NCI-H1417 treated with DMSO at 0.1 percent for 48 hours (cell line): ENCODE measurements around the gene TLX2.

ENCODE experiments used
- DNase-seq: peaks from one replicate; lab custom pipeline; 2025; lab: John Stamatoyannopoulos, UW

Gene TLX2

DNA sequence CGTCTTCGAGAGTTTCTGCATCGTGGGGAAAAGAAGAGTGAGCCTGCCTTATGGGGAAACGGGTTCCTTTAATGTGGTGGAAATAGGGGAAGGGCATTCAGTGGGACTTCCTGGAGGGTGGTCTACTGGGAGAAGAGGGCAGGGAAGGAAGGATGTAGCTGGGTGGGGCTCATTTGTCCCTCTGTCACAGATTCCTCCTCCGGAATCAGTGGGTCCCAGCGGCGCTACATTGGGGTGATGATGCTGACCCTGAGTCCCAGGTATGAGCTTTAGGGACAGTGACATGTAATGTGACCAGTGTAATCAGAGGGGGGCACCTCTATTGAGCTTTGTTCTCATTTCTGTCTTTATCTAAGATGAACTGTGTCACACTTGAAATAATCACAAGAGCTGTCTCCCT, 17.4 kb downstream of the TLX2 start:
- no peak for DNase-seq

DNA sequence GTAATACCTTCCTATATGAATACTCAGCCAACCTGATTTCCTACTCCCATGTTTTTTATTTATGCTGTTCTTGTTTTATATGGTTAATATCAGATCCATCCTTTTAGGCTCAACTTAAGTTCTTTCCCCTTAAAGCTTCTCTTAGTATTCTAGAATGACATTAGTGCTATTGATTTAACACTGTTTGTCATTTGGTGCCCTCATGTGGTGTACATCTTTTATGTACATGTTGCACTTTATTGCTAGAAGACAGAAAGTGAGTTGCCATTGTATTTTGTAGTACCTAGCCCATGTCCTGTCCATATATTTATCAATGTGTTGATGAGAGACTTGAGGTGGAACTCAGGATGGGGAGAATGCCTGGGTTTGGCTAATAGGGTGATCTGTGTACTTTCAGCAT, 18.0 kb downstream of the TLX2 start:
- DNase-seq: no peak

DNA sequence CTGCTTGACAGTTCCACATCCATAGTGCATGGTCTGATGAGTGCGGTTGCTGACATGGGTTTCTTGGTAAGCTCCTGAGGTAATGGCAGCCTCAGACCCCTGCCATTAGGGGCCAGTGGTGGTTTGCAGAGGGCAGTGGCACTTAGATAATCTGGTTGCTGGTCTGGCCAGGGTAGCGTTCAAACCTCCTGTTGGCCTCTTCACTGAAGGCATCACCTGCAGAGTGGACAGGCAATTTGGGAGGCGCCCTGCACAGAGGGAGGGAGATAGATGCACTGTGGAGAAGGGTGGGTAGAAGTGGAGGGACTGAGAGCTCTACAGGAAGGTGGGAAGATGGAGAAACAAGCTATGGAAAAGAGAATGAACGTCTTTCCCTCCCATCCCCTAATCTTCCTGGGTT, 19.2 kb downstream of the TLX2 start:
- DNase-seq: no peak

DNA sequence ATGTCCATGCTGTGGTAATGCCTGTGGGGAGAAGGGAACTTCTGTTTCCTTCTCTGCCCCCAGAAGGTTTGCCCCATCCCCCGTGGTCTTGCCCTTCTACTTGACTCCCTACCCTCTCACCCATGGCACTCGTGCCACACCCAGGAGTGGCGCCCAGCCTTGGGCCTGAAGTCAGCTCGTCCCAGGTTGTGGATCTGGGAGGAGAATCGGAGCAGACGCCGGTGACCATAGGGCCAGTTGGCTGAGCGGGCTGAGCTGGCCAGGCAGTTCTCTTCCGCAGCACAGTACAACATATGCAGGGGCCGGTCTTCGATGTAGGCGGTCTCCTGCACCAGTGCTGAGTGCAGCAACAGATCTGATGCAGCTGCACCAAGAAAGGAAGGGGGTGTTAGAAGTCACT, 20.2 kb downstream of the TLX2 start:
- no peak for DNase-seq

DNA sequence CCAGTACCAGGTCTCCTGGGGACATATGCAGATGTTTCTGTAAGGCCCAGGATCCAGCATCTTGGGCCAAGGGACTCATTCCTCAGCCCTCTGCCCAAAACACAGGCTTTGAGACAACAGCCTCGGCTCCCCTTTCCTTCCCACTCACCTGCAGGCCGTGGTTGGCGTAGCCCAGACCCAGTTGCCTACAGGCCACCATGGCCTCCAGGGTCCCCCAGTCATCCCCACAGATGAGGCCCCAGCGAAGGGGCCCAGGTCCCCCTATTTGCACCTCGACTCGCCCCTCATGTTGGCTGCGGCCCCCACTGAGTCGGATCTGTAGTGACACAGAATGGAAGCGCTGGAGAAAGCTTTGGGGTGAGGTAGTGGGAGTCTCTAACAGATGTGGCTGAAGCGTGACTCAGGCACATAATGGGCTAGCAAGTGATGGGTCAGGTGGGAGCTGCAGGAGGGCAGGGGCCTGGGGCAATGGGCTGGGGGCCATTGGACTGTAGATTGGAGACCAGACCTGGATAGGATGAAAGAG, 21.3 kb downstream of the TLX2 start:
- DNase-seq: no peak

DNA sequence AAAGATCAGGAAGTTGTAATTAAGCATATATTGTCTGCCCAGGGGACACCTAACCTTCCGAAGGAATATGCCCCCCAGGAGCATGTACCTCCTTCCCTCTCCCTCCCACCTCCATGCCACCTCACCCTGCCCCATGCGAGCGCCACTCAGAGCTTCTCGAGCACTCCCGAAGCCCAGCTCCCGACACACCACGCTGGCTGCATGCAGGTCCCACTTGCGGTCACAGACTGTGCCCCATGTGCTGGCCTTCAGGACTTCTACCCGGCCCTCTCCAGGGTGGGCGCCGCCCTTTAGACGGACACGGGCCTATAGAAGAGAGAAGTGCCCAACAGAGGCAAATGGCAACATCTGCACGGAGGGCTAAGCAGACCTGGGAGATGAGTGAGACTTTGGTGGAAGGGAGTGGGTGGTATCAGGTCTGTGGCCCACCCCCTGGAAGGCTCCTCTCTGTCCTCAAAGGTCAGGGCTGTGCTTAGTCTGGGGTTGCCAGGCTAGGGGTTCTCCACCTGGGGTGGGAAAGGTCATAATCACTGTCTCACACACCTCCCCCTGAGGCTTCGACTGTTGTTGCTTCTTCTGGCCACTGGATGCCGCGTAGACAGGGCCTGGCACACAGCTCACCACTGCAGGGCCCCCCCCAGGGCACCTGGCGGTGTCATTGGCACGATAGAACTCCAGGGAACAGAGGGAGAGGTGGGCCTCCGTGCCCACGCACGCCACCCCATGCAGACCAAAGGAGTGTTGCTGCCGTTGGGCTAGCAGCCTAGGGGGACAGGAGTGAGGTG, 22.1 kb downstream of the TLX2 start:
- DNase-seq: no peak

DNA sequence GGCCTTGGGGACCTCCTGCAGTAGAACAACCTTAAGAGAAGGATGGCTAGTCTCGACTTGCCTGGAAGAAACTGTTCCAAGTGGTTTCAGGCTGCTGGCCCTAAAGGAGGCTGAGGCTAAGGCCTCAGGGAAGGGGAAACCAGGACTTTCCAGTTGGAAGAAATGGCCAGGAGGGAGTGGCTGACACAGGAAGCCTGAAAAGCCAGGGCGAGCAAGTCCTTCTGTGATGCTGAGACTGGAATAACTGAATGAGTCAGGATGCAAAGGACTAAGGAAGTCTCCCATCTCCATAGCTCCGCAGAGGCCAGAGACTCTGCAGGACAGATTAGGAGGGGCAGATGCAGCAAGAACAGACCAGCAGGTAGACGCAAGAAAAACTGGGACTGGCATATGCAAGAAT, 22.9 kb downstream of the TLX2 start:
- DNase-seq: no peak

DNA sequence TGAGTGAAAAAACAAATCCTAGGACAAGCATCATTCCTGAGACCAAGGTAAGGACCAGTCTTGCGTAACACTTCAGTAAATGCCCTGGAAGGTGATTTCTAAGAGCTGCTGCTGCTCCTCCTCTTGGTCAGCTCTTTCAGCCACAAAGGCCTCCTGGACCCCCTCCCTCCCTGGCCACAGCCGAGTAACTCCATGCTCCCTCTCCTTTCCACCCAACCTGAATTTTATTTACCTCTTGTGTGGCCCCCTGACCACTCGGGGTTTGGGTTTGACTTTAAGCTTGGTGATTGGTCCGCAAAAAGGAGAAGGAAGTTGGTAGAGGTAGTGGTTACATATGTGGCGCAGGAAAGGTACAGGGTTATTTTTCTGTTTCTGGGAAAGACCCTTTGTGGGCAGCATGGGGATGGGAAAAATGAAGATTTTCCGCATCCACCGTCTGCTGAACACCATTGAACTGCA, 24.7 kb downstream of the TLX2 start:
- DNase-seq: no peak

DNA sequence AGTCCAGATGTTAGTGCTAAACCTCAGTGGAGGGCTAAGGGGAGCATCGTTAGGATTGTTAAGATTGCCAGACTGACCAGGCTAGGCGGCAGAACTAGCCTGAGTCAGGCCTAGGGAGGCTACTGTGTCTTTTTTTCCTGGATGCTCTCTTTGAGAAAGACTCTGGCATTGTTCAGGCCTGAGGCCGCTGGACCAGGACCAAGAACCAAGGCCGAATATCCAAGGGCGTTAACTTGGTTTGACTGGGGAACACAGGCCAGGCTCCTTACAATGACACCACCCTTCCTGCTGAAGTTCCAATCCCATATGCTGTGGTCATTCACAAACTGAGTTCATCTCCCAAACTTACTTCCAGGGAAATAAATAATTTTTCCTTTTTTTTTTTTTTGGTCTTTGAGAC, 26.0 kb downstream of the TLX2 start:
- no peak for DNase-seq

DNA sequence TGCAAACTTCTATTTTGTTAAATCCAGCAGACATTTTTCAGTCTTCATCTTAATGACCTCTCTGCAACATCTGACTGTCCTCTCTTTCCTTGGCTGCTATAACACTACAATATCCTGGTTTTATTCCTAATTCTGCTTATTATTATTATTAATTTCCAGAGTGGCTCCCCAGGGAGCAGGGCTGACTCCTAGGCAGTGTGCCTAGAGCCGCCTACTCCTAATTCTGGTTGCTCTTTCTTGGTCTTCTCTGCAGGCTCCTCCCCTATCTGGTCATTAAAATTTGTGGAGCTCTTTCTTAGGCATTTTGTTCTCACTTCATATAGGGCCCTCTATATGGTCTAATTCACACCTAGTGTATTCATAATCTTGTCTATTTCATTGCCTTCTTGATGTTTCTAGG, 28.7 kb downstream of the TLX2 start:
- DNase-seq: no peak

DNA sequence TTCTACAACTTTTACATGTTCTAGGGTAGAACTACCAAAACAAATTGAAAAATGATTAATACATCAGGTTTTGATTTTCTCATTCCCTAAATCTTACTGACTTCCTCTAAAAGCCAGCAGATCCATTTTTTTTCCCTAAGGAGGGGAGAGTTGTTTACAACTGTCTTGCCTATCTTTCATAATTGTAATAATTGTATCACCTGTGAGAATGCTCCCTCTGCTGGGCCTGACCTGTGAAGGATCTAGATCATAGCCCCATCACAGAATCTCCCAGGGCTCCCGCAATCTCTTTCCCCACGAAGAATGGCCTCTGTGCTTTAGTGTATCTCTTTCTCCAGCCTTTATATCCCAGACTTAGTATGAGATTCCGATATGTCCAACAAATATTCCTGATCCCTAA, 30.4 kb downstream of the TLX2 start:
- DNase-seq: no peak

DNA sequence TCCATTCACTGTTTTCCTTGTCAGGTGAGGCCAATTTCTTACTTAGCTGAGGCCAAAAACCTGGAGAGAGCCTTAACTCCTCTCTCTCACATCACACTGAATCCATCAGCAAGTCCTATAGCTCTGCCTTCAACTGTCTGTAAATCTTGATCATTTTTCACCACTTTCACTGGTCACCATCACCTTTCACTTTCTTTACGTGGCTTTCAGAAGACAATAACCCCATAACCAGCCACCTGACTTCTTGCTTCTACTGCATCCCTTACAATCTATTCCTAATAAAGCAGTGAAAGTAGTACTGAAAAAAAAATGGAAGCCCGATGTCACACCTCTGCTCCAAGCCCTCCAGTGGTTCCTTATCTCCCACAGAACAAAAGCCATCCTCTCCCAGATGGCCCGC, 31.8 kb downstream of the TLX2 start:
- DNase-seq: no peak

DNA sequence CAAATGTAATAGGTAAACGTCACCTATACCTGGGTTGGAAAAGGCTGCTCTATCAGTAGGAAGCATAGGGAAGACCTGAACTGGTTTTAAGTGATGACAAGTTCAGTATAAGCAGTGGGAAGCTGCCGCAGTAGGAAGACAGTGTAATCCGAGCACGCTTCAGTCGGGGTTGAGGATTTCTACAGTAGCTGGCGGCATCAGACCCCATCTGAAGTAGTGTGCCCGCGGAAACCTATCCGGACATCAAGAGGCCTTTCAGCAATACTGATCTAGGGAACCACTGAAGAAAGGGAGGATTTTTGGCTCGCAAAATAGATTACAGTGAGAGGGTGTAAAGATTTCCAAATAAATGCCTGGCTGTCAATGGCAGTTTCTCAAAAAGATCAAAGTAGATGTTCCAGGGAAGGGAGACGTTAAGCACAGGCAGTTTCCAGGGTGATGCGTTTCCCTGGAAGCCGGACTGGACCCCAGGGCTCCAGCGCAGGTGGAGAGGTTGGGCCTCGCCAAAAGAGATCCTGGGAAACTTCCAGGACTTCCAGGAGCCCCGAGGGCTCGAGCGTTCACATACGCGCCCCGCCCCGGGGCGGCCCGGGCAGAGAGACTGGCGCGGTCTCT, 34.1 kb downstream of the TLX2 start:
- no peak for DNase-seq

DNA sequence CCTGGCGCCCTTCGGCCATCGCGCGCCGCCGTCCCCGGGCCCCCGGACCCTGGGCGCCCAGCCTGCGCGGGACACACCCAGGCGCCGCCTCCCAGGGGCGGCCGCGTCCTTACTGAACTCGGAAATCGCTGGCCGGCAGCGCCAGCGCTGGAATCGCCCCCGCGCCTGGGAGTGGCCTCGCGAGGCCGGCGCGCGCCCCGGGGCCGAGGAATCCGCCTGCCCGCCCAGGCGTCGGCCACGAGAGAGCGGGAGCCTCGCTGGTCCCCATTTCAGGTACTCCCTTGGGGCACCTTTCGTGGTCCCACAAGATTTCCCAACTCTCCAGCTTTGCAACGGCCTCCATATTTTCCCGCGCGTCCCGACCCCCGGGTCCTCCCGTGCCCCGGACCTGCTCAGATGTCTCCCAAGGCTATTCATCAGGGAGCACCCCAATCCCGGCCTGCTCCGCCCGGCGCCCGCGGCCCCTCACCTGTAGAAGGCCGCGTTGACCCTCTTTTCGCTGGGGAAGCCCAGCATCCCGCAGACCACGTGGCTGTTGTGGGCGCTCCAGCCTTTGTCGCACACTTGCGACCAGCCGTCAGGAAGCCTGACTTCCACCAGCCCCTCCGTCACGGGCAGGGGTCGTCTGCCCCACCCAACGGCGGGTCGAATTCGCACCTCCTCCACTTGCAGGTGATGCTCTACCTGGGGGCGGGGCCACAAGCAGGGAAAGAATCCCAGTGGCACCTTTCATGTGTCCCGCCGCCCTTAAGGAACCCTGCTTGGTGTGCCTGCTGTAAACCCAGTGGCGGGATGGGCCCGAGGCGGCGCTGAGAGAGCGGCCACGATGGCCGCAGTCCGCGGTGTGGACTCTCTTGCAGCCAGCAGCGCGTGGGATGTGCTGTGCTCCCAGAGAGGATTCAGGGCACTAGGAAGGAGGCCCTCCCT, 34.9 kb downstream of the TLX2 start:
- DNase-seq: no peak

DNA sequence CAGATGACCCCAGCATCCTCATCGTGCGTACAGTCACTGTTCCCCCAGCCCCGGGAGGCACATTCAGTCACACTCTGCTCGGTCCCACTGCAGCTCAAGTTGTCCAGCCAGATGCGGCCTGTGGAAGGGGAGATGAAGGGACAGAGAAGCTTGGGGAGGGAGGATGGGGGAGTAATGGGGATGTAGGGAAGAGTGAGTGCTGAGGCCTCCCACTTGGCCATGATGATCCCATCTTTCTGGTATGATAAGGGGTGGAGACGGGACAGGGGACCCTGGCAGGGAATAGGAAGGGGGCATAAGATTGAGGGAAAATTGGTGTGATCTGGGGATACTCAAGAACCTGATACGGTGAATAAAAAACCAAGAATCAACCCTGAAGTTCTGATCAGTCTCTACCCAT, 36.0 kb downstream of the TLX2 start:
- no peak for DNase-seq

DNA sequence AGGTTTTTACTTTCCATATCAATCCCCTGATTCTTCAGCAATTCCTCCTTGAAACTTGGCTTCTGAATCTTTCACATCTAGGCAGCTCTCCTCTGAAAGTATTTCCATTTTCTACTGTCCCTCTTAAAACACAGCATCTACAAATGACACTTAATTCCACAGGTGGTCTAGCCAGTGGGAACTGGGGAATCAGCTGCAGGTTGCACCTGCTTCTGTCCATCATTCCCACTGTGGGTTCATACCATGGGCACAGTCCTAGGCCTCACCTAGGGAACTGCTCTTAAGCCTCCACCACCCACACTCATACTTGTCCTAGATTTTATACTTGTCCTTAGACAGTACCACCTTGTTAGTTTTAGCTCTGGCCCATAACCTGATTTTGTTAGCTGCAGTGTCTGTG, 37.3 kb downstream of the TLX2 start:
- DNase-seq: no peak

DNA sequence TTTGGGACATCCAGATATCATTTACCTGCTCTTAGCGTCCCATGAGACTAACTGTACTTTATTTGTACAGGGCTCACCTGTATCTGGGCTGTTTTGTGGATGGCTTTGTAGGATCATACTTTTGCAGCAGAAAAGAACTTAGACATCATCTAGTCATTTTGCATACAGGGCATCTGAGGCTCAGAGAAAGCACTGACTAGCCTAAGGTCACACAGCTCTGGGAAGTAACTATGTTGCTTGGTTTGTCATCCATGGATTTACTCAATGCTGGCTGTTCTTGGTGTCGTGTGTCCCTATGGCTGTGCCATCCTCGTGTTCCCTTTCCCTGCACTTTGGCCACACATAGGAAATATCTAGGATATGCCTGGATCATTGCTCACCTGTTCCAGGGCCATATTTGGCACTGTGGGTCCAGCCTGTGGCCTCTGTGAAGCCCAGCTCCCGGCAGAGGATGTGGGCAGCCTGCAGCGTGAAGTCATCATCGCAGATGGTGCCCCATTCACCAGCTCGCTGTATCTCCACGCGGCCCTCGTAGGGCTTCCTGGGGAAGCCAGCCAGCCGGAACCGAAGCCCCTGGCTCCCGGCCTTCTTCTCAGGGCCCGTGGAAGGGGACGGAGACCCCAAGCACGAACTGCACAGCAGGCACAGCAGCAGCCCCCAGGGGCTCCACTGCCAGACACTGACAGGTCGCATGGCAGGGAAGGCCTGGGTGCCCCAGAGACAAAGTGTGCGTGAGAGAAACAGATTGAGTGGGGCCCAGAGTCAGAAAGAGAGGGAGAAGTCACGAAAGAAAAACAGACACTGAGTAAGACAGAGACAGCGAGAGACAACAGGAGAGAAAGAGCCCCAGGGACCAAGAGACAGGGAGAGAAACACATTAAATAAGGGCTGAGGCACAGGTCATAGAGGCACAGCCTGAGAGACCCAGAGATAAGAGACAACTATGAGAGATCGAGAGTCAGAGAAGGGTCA, 38.0 kb downstream of the TLX2 start:
- DNase-seq: no peak

DNA sequence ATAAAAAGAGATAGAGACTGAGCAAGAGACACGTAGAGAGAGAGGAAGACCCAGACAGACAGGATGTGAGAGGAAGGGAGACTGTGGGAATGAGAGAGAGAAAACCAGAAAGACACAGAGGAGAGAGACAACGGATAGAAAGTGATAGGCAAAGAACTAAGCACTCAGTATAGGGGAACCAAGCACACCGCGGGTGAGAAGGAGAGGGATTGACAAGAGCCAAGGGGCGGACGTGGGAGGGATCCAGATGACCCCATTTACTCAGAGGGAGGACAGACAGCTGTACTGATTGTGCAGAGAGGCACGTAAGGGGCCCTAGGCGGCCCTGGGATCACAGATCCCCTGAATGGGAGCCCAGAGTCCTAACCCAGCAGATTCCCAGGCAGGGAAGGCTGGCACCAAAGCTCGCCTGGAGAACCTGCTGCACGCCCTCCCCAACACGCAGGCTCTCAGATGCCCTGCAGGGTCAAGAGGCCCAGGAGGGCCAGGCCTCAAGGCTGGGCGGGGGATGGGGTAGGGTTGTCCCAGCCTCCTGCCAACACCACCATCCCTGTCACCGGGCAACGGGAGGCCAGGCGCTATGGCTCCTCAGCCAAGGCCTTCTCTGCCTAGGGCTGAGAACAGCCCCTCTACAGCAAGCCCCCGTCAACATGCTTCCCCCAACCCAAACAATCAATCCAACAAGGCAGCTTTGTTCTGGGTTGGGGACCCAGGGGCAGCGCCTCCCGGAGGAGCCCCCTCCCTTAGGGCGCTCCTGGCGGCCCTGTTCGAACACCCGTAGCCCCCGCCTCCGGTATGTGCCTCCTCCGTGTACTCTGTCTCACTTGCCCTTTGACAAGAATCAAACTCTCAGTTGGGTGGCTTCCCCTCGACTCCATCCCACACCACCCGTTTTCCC, 38.9 kb downstream of the TLX2 start:
- DNase-seq: no peak

DNA sequence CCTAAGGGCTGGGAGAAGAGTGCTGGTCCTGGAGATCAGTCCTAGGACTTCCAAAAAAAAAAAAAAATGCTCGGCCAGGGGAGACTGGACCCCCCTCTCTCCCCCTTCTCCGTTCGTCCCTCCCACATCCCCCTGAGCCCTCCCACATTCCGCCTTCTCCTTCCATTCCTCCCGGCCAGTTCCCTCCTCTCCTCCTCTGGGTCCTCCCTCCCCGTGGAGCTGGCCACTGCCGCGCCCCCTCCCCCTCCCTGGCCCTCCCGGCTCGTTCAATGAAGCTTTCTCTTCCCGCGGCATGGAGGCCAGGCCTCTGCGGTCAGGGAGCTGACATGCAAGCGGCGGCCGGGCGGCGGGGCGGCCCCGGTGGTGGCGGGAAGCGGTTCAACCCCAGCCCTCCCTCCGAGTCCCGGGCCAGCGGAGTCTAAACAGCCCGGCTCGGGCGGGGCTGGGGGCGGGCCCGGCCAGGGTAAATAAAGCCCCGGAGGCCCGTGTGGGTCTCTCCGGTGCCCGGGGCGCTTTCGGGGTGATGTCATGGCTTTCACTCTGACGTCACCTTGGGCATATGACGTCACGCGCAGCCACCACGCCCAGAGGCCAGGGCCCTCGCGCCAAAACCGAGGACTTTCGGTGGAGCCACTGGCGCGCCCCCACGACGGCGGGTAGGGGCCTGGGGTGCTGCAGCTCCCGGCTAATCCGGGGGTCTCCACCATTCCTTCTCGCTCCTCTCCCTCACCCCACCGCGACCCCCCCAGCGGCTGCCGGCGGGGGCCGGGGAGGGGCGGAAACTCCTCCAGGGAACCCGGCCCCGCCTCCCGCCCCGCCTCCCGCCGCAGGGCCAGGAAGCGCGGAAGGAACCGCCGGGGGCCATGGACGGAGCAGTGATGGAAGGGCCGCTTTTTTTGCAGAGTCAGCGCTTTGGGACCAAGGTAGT, 39.9 kb downstream of the TLX2 start, which contains the start of the genes DOK1 and LOXL3:
Gene DOK1, plus strand, starts transcription at position 829 of the 928 bp plus-strand sequence. Its CDS starts 35 bp downstream, at position 864.
Gene LOXL3, minus strand, starts transcription at position 51 of the 928 bp plus-strand sequence. CDS start 1,308 bp downstream, outside the sequence.
- peak; percentile 45 for DNase-seq
